PFSK-1 (cell line): ENCODE data around the gene PLEKHG3.

ENCODE experiments used
- POLR2AphosphoS5 ChIP-seq: IDR thresholded peaks from 2 replicates; pipeline ENCODE4 v1.6.1; 2012; ENCODE audit warnings: low read depth, mild to moderate bottlenecking, control low read depth, low read length, moderate library complexity
- SIN3A ChIP-seq: IDR thresholded peaks from 2 replicates; pipeline ENCODE4 v1.6.1; 2012; ENCODE audit warnings: mild to moderate bottlenecking, low read length, moderate library complexity, borderline replicate concordance; ENCODE audit not compliant: insufficient read depth
- TAF1 ChIP-seq: IDR thresholded peaks from 2 replicates; pipeline ENCODE4 v1.6.1; 2012; ENCODE audit warnings: low read length, control low read depth, borderline replicate concordance; ENCODE audit not compliant: insufficient read depth
- TF ChIP-seq, protein P1 (sequence below), 2 experiments: IDR thresholded peaks; 2 replicates each; pipeline versions ENCODE4 v1.6.1 to v1.8.0; 2011 to 2012; ENCODE audit warnings: low read depth in 2 of 2, low read length in 2 of 2, control low read depth in 1 of 2, inconsistent platforms in 1 of 2, mild to moderate bottlenecking in 1 of 2, moderate library complexity in 1 of 2; ENCODE audit not compliant: insufficient read depth in 1 of 2

DNA sequence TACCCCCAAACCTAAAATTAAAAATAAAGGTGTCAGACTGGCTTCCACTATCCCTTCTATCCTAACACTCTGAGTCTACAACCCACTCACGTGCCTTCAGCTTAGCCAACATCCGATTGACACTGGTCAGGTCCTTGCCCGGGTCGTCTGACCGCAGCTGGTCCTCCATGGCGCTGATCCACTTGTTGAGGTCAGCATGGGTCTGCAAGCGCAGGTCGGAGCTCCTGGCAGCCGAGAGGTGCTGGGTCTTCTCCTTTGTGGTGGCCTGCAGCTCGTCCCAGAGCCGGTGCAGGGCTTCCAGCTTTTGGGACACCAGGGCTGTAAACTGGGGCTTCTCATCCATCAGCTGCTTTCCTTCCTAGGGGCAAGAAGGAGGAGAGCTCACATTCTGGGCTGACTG is 78.0 kb downstream of the PLEKHG3 start:
- no peak for TF ChIP-seq POLR2AphosphoS5
- TF ChIP-seq SIN3A = no peak
- TF ChIP-seq, protein P1, sequence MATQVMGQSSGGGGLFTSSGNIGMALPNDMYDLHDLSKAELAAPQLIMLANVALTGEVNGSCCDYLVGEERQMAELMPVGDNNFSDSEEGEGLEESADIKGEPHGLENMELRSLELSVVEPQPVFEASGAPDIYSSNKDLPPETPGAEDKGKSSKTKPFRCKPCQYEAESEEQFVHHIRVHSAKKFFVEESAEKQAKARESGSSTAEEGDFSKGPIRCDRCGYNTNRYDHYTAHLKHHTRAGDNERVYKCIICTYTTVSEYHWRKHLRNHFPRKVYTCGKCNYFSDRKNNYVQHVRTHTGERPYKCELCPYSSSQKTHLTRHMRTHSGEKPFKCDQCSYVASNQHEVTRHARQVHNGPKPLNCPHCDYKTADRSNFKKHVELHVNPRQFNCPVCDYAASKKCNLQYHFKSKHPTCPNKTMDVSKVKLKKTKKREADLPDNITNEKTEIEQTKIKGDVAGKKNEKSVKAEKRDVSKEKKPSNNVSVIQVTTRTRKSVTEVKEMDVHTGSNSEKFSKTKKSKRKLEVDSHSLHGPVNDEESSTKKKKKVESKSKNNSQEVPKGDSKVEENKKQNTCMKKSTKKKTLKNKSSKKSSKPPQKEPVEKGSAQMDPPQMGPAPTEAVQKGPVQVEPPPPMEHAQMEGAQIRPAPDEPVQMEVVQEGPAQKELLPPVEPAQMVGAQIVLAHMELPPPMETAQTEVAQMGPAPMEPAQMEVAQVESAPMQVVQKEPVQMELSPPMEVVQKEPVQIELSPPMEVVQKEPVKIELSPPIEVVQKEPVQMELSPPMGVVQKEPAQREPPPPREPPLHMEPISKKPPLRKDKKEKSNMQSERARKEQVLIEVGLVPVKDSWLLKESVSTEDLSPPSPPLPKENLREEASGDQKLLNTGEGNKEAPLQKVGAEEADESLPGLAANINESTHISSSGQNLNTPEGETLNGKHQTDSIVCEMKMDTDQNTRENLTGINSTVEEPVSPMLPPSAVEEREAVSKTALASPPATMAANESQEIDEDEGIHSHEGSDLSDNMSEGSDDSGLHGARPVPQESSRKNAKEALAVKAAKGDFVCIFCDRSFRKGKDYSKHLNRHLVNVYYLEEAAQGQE (IDR thresholded peaks at IDR 0.05; ENCODE audit: insufficient read depth in 1 of 2, low read depth in 2 of 2, low read length in 2 of 2) = no peak
- TF ChIP-seq TAF1 = no peak
